HepG2 (cell line): ENCODE data around the gene OPRM1. TPM values are rescaled to one million over a fixed set of nuclear protein-coding genes. Genes with fewer than 3 reads are reported as not detected.

Experiments
- MED8 ChIP-seq: sonication (generic); formaldehyde crosslinking; IDR thresholded peaks from 2 replicates; pipeline ENCODE4 v1.8.1; 2023; ENCODE audit warnings: mild to moderate bottlenecking, missing genetic modification reagents; ENCODE audit not compliant: insufficient replicate concordance
- RXRB ChIP-seq: IDR thresholded peaks from 2 replicates; pipeline ENCODE4 v1.6.1; 2016; ENCODE audit warnings: borderline replicate concordance, missing genetic modification reagents, missing compliant biosample characterization
- ZNF354B ChIP-seq: sonication (generic); formaldehyde crosslinking; IDR thresholded peaks from 2 replicates; pipeline ENCODE4 v1.8.0; 2022; ENCODE audit warnings: mild to moderate bottlenecking, missing genetic modification reagents
- ZNF431 ChIP-seq: sonication (generic); formaldehyde crosslinking; IDR thresholded peaks from 2 replicates; pipeline ENCODE4 v1.9.0; 2022; ENCODE audit warnings: missing genetic modification reagents, low read depth, mild to moderate bottlenecking, borderline replicate concordance
- polyA plus RNA-seq, 8 experiments: library from polyadenylated mRNA; depleted of rRNA in 3 of 8; stranded (reverse) in 7 of 8; unstranded in 1 of 8; fragments of >200 nt; fragmentation: Illumina TruSeq in 4 of 8; extraction: Trizol in 4 of 8; gene quantifications; 2 replicates each; pipeline versions ENCODE4 v1.2.1 to v1.2.3, GENCODE V29; 2011 to 2016; ENCODE audit warnings: low read depth in 4 of 8, missing spikeins in 1 of 8, mixed read lengths in 1 of 8; ENCODE audit not compliant: insufficient read depth in 1 of 8
- total RNA-seq, 5 experiments: library from RNA; depleted of rRNA; stranded (reverse); fragments of >200 nt; fragmentation: Illumina TruSeq; extraction: Trizol; gene quantifications; 2 replicates each; pipeline ENCODE4 v1.2.3, GENCODE V29; 2016; ENCODE audit warnings: low read depth in 1 of 5
- TF ChIP-seq, protein P1 (sequence below): sonication (generic); formaldehyde crosslinking; IDR thresholded peaks from 2 replicates; pipeline ENCODE4 v1.4.0; 2020; ENCODE audit warnings: missing genetic modification reagents
- TF ChIP-seq, protein P2 (sequence below): sonication (generic); formaldehyde crosslinking; IDR thresholded peaks from 2 replicates; pipeline ENCODE4 v1.5.1; 2020; ENCODE audit warnings: mild to moderate bottlenecking, missing genetic modification reagents, borderline replicate concordance

OPRM1 gene
- total and polyA plus RNA-seq, 2 of the 13 experiments (the other 11 are each of a cell fraction or from before 2014, with no cell fraction given) = not detected

DNA sequence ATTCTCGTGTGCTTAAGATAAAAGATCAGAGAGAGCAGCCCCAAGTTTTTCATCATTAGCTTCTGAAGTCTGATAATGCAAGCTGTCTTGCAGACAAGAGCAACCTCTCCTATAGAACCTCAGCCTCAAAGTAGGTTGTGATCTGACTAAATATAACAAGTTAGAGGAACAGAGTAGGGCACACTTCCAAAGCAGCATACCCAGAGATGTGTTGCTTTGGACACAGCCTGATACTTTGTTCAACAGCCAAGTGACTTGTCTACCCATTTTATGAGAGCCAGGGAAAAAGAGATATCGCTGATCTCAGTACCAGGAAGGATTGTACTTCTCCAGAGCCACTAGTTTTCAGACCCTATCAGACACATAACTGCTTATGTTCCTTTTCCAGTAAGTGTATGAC is 44.2 kb upstream of the OPRM1 start (continued):
- TF ChIP-seq, protein P1, sequence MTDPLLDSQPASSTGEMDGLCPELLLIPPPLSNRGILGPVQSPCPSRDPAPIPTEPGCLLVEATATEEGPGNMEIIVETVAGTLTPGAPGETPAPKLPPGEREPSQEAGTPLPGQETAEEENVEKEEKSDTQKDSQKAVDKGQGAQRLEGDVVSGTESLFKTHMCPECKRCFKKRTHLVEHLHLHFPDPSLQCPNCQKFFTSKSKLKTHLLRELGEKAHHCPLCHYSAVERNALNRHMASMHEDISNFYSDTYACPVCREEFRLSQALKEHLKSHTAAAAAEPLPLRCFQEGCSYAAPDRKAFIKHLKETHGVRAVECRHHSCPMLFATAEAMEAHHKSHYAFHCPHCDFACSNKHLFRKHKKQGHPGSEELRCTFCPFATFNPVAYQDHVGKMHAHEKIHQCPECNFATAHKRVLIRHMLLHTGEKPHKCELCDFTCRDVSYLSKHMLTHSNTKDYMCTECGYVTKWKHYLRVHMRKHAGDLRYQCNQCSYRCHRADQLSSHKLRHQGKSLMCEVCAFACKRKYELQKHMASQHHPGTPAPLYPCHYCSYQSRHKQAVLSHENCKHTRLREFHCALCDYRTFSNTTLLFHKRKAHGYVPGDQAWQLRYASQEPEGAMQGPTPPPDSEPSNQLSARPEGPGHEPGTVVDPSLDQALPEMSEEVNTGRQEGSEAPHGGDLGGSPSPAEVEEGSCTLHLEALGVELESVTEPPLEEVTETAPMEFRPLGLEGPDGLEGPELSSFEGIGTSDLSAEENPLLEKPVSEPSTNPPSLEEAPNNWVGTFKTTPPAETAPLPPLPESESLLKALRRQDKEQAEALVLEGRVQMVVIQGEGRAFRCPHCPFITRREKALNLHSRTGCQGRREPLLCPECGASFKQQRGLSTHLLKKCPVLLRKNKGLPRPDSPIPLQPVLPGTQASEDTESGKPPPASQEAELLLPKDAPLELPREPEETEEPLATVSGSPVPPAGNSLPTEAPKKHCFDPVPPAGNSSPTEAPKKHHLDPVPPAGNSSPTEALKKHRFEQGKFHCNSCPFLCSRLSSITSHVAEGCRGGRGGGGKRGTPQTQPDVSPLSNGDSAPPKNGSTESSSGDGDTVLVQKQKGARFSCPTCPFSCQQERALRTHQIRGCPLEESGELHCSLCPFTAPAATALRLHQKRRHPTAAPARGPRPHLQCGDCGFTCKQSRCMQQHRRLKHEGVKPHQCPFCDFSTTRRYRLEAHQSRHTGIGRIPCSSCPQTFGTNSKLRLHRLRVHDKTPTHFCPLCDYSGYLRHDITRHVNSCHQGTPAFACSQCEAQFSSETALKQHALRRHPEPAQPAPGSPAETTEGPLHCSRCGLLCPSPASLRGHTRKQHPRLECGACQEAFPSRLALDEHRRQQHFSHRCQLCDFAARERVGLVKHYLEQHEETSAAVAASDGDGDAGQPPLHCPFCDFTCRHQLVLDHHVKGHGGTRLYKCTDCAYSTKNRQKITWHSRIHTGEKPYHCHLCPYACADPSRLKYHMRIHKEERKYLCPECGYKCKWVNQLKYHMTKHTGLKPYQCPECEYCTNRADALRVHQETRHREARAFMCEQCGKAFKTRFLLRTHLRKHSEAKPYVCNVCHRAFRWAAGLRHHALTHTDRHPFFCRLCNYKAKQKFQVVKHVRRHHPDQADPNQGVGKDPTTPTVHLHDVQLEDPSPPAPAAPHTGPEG = no peak
- TF ChIP-seq ZNF354B (CRISPR knock-in tag) = no peak
- TF ChIP-seq ZNF431 (CRISPR knock-in tag) = no peak
- TF ChIP-seq, protein P2, sequence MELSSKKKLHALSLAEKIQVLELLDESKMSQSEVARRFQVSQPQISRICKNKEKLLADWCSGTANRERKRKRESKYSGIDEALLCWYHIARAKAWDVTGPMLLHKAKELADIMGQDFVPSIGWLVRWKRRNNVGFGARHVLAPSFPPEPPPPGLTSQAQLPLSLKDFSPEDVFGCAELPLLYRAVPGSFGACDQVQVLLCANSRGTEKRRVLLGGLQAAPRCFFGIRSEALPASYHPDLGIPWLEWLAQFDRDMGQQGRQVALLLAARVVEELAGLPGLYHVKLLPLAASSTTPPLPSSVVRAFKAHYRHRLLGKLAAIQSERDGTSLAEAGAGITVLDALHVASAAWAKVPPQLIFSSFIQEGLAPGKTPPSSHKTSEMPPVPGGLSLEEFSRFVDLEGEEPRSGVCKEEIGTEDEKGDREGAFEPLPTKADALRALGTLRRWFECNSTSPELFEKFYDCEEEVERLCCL (CRISPR knock-in tag) = no peak
- no peak for TF ChIP-seq MED8 (CRISPR knock-in tag)
- TF ChIP-seq RXRB (CRISPR knock-in tag) = no peak
